Renal pelvis (tissue), 4 donors: ENCODE measurements around the gene CCDC33. TPM values are rescaled to one million over a fixed set of nuclear protein-coding genes. Genes with fewer than 3 reads are reported as not detected.

Experiments used
- DNase-seq: peaks from one replicate; pipeline ENCODE4 v3.0.0-alpha.2; 2013
- polyA plus RNA-seq, 3 donors: library from polyadenylated mRNA; unstranded; fragments of 120-200 nt; gene quantifications; one replicate each; pipeline ENCODE4 v1.2.1, GENCODE V29; 2013; ENCODE audit not compliant: insufficient read length in 3 of 3

CCDC33 gene
- polyA plus RNA-seq, 3 donors, result 4.7 to 9.1 (median 8.7) TPM

DNA sequence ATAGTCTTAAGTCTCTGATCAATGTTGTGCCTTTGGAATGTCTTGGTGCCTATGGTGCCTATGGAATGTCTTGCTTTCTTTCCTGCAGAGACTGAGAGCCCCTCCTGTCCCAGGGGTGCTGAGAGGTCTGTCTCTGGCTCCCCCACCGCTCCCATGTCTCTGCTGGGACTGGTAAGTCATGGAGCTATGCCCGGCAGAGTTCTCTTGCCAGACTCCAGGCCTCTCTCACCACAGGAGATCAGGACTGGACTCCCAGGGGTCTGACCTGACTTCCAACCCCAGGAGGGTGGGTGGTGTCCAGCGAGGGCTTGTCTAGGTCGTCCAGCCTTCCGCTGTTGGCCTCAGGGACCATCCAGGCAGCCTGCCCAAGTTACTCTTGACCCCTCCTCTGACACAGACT lies 145.4 kb downstream of the CCDC33 start:
- no peak for DNase-seq

DNA sequence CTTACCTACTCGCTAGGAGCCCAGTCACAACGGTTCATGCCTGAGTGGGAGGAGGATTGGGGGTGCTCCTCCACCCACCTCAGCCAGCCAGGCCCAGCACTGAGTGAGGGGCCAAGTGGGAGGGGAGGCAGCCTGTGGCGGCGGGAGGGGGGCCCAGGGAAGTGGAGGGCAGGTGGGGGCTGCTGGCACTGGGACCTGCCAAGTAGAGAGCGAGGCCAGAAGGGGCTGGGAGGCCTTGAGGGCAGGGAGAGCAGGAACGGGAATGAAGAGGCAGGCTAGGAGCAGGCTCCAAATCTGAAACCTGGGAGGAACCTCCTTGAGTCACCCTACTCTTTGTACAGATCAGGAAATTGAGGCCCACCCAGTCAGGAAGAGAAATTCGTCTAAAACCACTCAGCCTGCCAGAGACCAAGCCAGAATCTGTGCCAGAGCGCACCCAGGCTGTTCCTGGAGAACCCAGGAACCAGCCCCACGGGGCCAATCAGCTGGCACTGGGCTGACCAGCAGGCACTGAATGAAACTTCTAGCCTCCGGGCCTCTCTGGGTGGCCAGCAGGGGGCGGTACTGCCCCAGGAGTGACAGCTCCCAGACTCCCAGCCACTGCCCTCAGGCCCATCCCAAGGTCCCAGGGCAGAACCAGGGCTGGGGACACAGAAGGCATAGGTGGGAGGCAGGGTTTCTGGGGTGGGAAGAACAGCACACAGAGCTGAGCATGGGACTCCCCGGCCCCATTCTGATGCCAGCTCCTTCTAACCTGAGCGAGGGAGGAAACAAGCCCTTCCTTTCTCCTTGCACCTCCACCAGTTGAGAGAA lies 146.1 kb downstream of the CCDC33 start:
- no peak for DNase-seq

DNA sequence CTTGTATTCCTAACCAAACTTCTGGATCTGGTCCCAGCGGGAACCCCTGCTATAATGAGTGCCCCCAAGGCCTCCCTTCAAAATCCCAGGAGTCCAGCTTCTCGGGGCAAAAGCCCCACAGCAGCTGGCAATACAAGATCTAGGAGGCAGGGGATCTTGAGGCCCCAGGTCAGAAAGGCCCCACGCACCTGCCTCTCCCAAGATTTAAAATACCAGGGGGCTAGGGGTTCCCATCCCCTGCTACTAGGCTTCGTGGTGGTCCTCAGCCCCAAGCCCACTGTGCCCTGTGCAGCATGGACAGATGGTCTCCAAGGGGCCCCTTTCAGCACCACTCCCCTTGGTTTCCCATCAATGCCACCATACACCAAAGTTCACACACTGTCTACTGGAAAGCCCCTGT lies 147.2 kb downstream of the CCDC33 start:
- DNase-seq, result no peak

DNA sequence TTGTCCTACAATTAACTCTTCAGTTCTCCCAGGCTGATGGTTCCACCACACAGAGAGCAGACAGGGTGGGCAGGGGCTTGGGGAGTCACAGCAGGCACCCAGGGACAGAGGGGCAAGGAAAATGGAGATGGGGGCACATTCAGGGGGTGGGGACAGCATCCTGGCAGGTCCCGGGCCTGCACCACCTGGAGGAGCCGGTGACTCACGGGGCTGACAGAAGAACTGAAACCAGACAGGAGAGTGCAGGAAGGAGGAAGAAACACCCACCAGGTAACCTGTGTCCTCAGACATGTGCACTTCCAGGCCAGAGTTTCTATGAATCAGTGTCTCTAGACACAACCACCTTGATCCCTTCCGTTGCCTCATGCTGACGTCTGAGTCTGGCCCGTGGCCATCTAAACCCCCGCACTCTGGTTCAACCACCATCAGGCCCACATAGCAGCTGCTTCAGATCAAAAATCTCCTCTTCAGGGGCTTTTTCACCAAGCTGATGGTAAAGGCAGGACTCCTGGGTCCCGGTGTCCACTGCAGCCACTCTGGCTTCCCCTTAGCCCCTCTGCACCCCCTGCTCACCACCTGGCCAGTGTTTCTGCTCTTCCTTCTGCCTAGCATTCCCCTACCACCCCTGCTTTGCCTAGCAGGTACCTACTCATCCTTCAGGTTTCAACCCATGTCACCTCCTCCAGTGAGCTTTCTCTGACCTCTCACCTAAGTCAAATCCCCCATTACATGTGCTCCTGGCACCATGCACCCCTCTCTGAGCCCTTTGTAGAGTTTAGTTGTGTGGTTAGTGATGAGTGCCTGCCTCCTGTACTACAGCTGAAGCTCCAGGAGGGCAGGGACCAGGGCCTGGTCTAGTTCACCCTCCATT lies 147.8 kb downstream of the CCDC33 start:
- no peak for DNase-seq

DNA sequence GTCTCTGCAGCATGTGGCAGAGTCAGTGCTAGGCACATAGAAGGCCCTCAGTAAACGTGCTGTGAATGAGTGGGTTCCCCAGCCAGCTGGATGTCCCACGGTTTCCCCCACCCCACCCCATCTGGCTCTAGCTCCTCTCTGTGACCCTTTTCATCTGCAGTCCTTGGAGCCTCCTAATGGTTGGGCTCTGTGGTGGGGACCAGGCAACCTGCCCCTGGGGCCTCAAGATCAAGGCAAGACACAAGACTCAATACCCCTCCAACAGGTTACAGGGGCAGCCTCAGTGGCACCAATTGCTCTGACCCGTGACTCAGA lies 148.4 kb downstream of the CCDC33 start:
- DNase-seq, result no peak

DNA sequence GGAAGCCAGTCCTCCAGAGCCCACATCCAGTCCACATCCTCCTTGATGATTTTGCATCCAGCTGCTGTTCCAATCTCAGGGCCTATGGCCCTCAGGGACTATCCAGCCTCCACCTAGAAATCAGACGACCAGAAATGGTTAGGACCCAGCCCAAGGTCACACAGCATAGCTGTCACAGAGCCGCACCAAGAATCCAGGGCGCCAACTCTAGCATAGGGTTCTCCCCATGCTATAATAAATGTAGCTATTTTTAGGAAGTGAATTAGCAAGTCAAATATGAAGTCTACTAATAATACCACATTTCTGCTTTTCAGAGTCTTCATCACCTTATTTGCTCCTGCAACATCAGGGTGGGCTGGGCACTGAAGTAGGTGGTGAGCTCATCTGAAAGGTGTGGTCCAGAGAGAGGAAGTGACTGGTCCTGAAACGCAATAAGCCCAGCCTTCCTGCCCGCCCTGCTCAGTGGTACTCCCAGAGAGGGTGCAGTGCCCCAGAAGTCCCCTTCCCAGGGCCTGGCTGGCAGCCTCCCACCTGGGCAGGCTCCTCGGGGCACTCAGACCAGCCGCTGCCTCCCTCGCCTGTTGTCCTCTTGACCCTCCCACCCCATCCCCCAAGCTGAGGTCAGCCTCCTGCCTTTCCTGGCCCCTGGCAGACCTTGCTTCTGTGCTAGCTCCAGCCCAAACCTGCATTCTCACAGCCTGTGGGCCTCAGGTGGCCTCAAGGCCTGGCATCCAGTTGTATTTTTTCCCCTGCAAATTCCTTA lies 148.9 kb downstream of the CCDC33 start:
- no peak for DNase-seq

DNA sequence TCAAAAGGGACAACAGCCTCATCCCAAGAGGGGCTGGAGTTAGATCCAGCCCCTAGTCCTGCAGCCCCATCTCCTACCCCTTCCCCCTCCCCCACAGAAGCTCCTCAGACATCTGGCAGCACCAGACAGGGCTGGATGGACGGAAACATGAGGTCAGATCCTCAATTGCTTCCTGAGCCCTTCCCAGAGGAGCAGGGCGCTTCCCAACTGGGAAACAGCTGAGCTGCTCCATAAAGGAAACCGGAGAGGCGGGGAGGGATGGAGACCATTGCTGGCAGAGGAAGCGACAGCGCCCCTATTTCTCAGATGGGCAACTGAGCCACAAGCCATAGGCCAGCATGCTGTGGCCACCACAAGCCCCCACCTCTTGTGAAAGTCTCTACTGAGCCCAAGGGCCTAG lies 149.6 kb downstream of the CCDC33 start:
- DNase-seq, result no peak

Other genes with a start within 250 kb of the CCDC33 start
- 10 to 100 TPM; 13.6 to 15.0 (median 14.2) TPM for gene STOML1, start 244.0 kb upstream of the CCDC33 start, polyA plus RNA-seq
- gene PML, start 241.6 kb upstream of the CCDC33 start, polyA plus RNA-seq, result 10 to 100 TPM; 33.6 to 37.7 (median 34.8) TPM
- gene GOLGA6A, start 153.8 kb upstream of the CCDC33 start, polyA plus RNA-seq, result under 1 TPM in 1 of 3 donors, not detected in 2; 0.18 TPM
- under 1 TPM; 0.39 to 0.97 (median 0.88) TPM for gene ISLR2, start 105.7 kb upstream of the CCDC33 start, polyA plus RNA-seq
- gene ISLR, start 62.6 kb upstream of the CCDC33 start, polyA plus RNA-seq, result 10 to 100 TPM; 33.2 to 69.0 (median 46.3) TPM
- 10 to 100 TPM; 27.0 to 39.6 (median 35.0) TPM for gene STRA6, start 33.5 kb upstream of the CCDC33 start, polyA plus RNA-seq
- 1 to 10 TPM; 1.6 to 3.0 (median 2.2) TPM for gene CYP11A1, start 131.3 kb downstream of the CCDC33 start, polyA plus RNA-seq
- gene SEMA7A, start 197.6 kb downstream of the CCDC33 start, polyA plus RNA-seq, result 1 to 10 TPM; 5.0 to 8.0 (median 6.8) TPM
- gene UBL7, start 224.8 kb downstream of the CCDC33 start, polyA plus RNA-seq, result 10 to 100 TPM; 59.5 to 73.3 (median 64.7) TPM